Measurements from ENCODE around the gene AP1G2. TPM values are rescaled to one million over a fixed set of nuclear protein-coding genes. Genes with fewer than 3 reads are reported as not detected.

The AP1G2 gene
- polyA plus RNA-seq, 1 donor = 166 TPM

- WGBS (ENCODE audit: insufficient coverage, low lambda C conversion rate) = no CpG with 5 or more reads among the region's 8 CpGs
- Histone ChIP-seq H3K4me1 (ENCODE audit: control insufficient read depth, insufficient read depth, low read length) (no peaks in the 10 kb centered on the region), H3K36me3 (ENCODE audit: control insufficient read depth, insufficient read depth, low read length) (no peaks in the 10 kb centered on the region), H3K4me3 (ENCODE audit: low read length) (no peak overlapping the region), H3K9me3 (ENCODE audit: control insufficient read depth, low read depth, low read length) (no peaks in the 10 kb centered on the region), H3K27ac (ENCODE audit: low read length) (no peak overlapping the region), H3K27me3 (ENCODE audit: control insufficient read depth, insufficient read depth, low read length) (no peaks in the 10 kb centered on the region)
- DNase-seq = no peak
Measured at GRCh38 chr14:23513818-23514643, 53.6 kb downstream of the AP1G2 start.

- no peaks in the 10 kb centered on the region for H3K4me1 ChIP-seq (ENCODE audit: control insufficient read depth, insufficient read depth, low read length)
- H3K27ac ChIP-seq (ENCODE audit: low read length) = no peak overlapping the region
- WGBS (ENCODE audit: insufficient coverage, low lambda C conversion rate) = 100% methylated on average over 4 of the region's 25 CpGs
Measured at GRCh38 chr14:23513005-23513817, 54.4 kb downstream of the AP1G2 start.

DNA sequence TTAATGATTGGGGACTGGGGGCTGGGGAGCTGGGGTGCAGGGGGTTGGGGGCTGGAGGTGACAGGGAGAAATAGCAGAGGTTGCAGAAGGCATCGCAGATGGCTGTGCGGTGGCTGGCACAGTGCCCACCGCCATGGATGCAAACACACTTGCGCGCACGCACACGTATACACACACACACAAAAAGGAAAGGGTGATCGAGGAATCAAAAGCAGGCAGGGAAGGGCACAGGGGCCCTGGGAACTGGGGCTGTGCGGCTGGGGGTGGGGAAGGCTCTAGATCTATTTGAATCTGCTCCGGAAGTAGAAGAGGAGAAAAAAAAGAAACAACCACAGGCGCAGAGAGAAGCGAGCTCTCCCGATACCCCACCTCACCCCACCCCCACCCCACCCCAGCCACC, 55.4 kb downstream of the AP1G2 start:
- Histone ChIP-seq H3K9me3 (ENCODE audit: control insufficient read depth, low read depth, low read length) (no peaks in the 10 kb centered on the region), H3K4me1 (ENCODE audit: control insufficient read depth, insufficient read depth, low read length) (no peaks in the 10 kb centered on the region), H3K36me3 (ENCODE audit: control insufficient read depth, insufficient read depth, low read length) (no peaks in the 10 kb centered on the region), H3K27me3 (ENCODE audit: control insufficient read depth, insufficient read depth, low read length) (no peaks in the 10 kb centered on the region), H3K27ac (ENCODE audit: low read length) (no peak overlapping the region), H3K4me3 (ENCODE audit: low read length) (no peak overlapping the region)
- no CpG with 5 or more reads among the region's 13 CpGs for WGBS (ENCODE audit: insufficient coverage, low lambda C conversion rate)
- no peak for DNase-seq

More at GRCh38 chr14:23513005-23513817, 54.4 kb downstream of the AP1G2 start:
- no peak for DNase-seq
- Histone ChIP-seq H3K9me3 (ENCODE audit: control insufficient read depth, low read depth, low read length) (no peaks in the 10 kb centered on the region), H3K36me3 (ENCODE audit: control insufficient read depth, insufficient read depth, low read length) (no peaks in the 10 kb centered on the region), H3K4me3 (ENCODE audit: low read length) (no peak overlapping the region), H3K27me3 (ENCODE audit: control insufficient read depth, insufficient read depth, low read length) (no peaks in the 10 kb centered on the region)

Other genes starting within 250 kb of the AP1G2 start
- gene PABPN1, start 246.3 kb downstream of the AP1G2 start, polyA plus RNA-seq = 199 TPM
- gene SLC22A17, start 214.9 kb downstream of the AP1G2 start, polyA plus RNA-seq = 46.9 TPM
- 19.0 TPM for gene EFS, start 202.6 kb downstream of the AP1G2 start, polyA plus RNA-seq
- gene IL25, start 195.0 kb downstream of the AP1G2 start, polyA plus RNA-seq = not detected
- 3.4 TPM for gene CMTM5, start 190.7 kb downstream of the AP1G2 start, polyA plus RNA-seq
- gene MYH6, start 159.5 kb downstream of the AP1G2 start, polyA plus RNA-seq = 0.03 TPM
- gene MYH7, start 132.1 kb downstream of the AP1G2 start, polyA plus RNA-seq = 0.91 TPM
- gene NGDN, start 98.1 kb downstream of the AP1G2 start, polyA plus RNA-seq = 48.3 TPM
- gene ZFHX2, start 16.0 kb downstream of the AP1G2 start, polyA plus RNA-seq = 4.1 TPM
- gene THTPA, start 11.5 kb downstream of the AP1G2 start, polyA plus RNA-seq = 34.8 TPM
- gene JPH4, start 11.0 kb upstream of the AP1G2 start, polyA plus RNA-seq = 6.6 TPM
- 0.84 TPM for gene DHRS2, start 68.6 kb upstream of the AP1G2 start, polyA plus RNA-seq

All from large intestine (tissue), 3 donors.